Neural progenitor cell (in vitro differentiated cells): Measurements from ENCODE around the gene RPL10. TPM values are rescaled to one million over a fixed set of nuclear protein-coding genes. Genes with fewer than 3 reads are reported as not detected.
"Not testable (repeated sequence)": the region's sequence is repeated elsewhere in the genome, so short reads cannot be mapped to it uniquely, and the experiment has no call there.

Experiments
- DNase-seq: peaks from one replicate; pipeline ENCODE4 v3.0.0-alpha.2; 2016; ENCODE audit warnings: low spot score
- H2AFZ ChIP-seq: fragments of 200-600 bp; sonication (generic); replicated peaks from 2 replicates; pipeline ENCODE4 v1.6.1; 2016; ENCODE audit warnings: antibody characterized with exemption
- H3F3A ChIP-seq: fragments of 200-600 bp; sonication (generic); 2 replicates; pipeline ENCODE4 v1.6.1; 2016; ENCODE audit warnings: antibody characterized with exemption, low read depth
- H3K27ac ChIP-seq: fragments of 200-600 bp; sonication (generic); 2 replicates; pipeline ENCODE4 v1.5.1; 2016; ENCODE audit warnings: mild to moderate bottlenecking
- H3K27me3 ChIP-seq: fragments of 200-600 bp; sonication (generic); 2 replicates; pipeline ENCODE4 v1.6.1; 2016; ENCODE audit warnings: mild to moderate bottlenecking, moderate library complexity
- H3K36me3 ChIP-seq: fragments of 200-600 bp; sonication (generic); 2 replicates; pipeline ENCODE4 v1.5.1; 2016
- H3K4me1 ChIP-seq: fragments of 200-600 bp; sonication (generic); 2 replicates; pipeline ENCODE4 v1.6.1; 2016; ENCODE audit warnings: mixed run types
- H3K4me2 ChIP-seq: fragments of 200-600 bp; sonication (generic); 2 replicates; pipeline ENCODE4 v1.6.1; 2016
- H3K4me3 ChIP-seq: fragments of 200-600 bp; sonication (generic); 2 replicates; pipeline ENCODE4 v1.5.1; 2016
- H3K79me2 ChIP-seq: fragments of 200-600 bp; sonication (generic); 2 replicates; pipeline ENCODE4 v1.6.1; 2016; ENCODE audit warnings: low read depth
- H3K9ac ChIP-seq: fragments of 200-600 bp; sonication (generic); 2 replicates; pipeline ENCODE4 v1.6.1; 2016
- H3K9me3 ChIP-seq: fragments of 200-600 bp; sonication (generic); 2 replicates; pipeline ENCODE4 v1.5.1; 2016; ENCODE audit warnings: low read depth
- H4K20me1 ChIP-seq: fragments of 200-600 bp; sonication (generic); 2 replicates; pipeline ENCODE4 v1.6.1; 2016; ENCODE audit warnings: low read depth
- H3K27ac Mint-ChIP-seq: 3 replicates; pipeline ENCODE4 v1.8.0; 2021; ENCODE audit warnings: mixed read lengths
- H3K27me3 Mint-ChIP-seq: 2 replicates; pipeline ENCODE4 v1.8.0; 2022; ENCODE audit warnings: low read depth, mild to moderate bottlenecking, inconsistent platforms, moderate library complexity, mixed read lengths; ENCODE audit not compliant: insufficient read depth
- H3K36me3 Mint-ChIP-seq: 3 replicates; pipeline ENCODE4 v1.8.0; 2021; ENCODE audit warnings: mixed read lengths
- H3K4me1 Mint-ChIP-seq: 3 replicates; pipeline ENCODE4 v1.8.0; 2021; ENCODE audit warnings: mixed read lengths
- H3K4me3 Mint-ChIP-seq: 3 replicates; pipeline ENCODE4 v1.8.0; 2021; ENCODE audit warnings: mild to moderate bottlenecking, moderate library complexity, mixed read lengths
- H3K9me3 Mint-ChIP-seq: 3 replicates; pipeline ENCODE4 v1.8.0; 2020; ENCODE audit warnings: mixed read lengths
- EZH2phosphoT487 ChIP-seq: fragments of 200-600 bp; sonication (generic); IDR thresholded peaks from 2 replicates; pipeline ENCODE4 v1.6.1; 2017; ENCODE audit warnings: antibody characterized with exemption
- total RNA-seq: library from RNA; depleted of rRNA; stranded (reverse); fragments of >200 nt; gene quantifications from 2 replicates; pipeline ENCODE4 v1.2.3, GENCODE V29; 2015; ENCODE audit warnings: low replicate concordance
- TF ChIP-seq, protein P1 (sequence below): fragments of 200-600 bp; sonication (generic); IDR thresholded peaks from 2 replicates; pipeline ENCODE4 v1.5.1; 2017; ENCODE audit warnings: antibody characterized with exemption, mild to moderate bottlenecking

The RPL10 gene
- total RNA-seq, 1 donor from 2014 or later: 4,507 TPM

DNA sequence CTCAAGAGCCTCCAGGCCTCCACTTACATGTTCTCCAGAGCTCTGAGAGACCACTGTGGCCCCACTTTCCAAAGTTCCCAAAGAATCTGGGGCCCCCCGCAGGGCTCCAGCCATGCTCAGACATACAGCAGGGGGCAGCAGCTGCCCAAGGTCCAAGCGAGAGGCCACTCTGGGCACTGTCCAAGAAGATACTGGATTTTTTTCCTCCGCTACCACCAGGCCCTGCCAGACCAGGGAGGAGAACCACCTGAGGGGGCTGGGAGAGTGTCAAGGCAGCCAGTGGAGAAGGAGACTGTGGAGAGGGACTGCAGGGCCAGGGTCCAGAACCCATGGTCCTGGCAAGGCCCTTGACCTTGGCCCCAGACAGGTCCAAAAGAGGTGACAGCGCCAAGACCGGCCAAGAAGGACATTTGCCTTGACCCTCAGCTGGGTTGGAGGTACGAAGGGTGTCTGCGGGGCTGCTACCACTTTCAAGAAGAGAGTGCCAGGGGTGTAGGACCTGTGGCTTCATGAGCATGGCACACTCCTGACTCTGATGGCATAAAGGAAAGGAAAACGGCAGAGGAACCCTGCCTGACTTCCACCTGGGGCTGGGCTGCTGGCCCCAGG, 13.8 kb upstream of the RPL10 start:
- Mint-ChIP-seq H3K9me3 (peaks cover 14% of the 10 kb centered on the region), H3K4me1 (peaks cover 14% of the 10 kb centered on the region), H3K27ac (no peak overlapping the region), H3K27me3 (peaks cover 3% of the 10 kb centered on the region), H3K36me3 (peaks cover 2% of the 10 kb centered on the region), H3K4me3 (no peak overlapping the region)
- Histone ChIP-seq H3K4me1 (peaks cover 4% of the 10 kb centered on the region), H3K9me3 (no peaks in the 10 kb centered on the region), H3K27ac (no peak overlapping the region), H2AFZ (no peak overlapping the region), H3K9ac (no peak overlapping the region), H3F3A (peaks cover 5% of the 10 kb centered on the region), H3K27me3 (no peaks in the 10 kb centered on the region), H4K20me1 (peaks cover 14% of the 10 kb centered on the region), H3K36me3 (no peaks in the 10 kb centered on the region), H3K4me2 (no peak overlapping the region), H3K79me2 (peaks cover 16% of the 10 kb centered on the region), H3K4me3 (no peak overlapping the region)
- no peak for TF ChIP-seq EZH2phosphoT487
- TF ChIP-seq, protein P1, sequence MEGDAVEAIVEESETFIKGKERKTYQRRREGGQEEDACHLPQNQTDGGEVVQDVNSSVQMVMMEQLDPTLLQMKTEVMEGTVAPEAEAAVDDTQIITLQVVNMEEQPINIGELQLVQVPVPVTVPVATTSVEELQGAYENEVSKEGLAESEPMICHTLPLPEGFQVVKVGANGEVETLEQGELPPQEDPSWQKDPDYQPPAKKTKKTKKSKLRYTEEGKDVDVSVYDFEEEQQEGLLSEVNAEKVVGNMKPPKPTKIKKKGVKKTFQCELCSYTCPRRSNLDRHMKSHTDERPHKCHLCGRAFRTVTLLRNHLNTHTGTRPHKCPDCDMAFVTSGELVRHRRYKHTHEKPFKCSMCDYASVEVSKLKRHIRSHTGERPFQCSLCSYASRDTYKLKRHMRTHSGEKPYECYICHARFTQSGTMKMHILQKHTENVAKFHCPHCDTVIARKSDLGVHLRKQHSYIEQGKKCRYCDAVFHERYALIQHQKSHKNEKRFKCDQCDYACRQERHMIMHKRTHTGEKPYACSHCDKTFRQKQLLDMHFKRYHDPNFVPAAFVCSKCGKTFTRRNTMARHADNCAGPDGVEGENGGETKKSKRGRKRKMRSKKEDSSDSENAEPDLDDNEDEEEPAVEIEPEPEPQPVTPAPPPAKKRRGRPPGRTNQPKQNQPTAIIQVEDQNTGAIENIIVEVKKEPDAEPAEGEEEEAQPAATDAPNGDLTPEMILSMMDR: peak; percentile 30
- peak; percentile 32 for DNase-seq

DNA sequence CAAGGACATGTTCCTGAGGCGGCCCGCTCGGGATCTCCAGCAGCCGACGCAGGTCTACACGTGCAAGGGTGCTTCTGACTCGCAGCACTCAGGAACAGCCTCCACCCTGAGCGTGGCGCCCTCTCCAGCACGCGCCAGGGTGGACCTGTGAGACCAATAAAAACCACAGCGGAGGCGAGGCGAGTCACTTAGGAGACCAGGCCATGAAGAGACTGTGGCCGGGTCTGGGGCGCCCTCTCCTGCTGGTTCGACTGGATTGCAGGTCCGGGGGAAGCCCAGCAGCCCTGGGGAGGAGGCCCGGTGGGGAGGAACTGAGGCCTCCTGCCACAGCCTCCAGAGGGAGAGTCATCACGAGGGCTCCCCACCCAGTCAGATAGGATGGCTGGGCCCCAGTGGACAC, 10.1 kb upstream of the RPL10 start:
- not testable (repeated sequence) for H3K9me3 Mint-ChIP-seq, H3F3A ChIP-seq, H3K9me3 ChIP-seq, H3K27me3 ChIP-seq, H3K27ac ChIP-seq, DNase-seq, H3K27ac Mint-ChIP-seq, H3K27me3 Mint-ChIP-seq, H4K20me1 ChIP-seq, H3K79me2 ChIP-seq, H3K9ac ChIP-seq, H3K36me3 Mint-ChIP-seq, H2AFZ ChIP-seq, H3K36me3 ChIP-seq, H3K4me1 Mint-ChIP-seq, H3K4me3 Mint-ChIP-seq, H3K4me1 ChIP-seq, H3K4me2 ChIP-seq, H3K4me3 ChIP-seq

DNA sequence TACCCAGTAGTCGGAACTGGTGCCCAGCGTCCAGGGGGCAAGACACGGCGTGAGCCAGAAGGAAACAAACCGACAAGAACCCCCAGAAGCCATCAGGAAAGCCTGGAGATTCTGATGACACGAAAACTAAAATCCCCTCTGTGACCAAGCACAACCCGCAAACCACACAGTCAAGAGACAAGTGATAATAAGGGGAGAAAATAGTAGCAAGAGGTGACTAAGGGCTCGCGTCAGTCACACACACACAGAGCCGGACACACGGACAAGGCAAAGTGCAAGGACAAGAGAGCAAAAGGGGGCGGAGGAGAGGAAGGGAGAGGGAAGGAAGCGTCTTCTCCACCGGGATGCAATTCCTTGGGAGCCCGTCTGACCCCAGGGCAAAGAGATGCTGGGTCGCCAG, 9.5 kb upstream of the RPL10 start:
- H3K27me3 Mint-ChIP-seq, H3K4me1 Mint-ChIP-seq, H3K9ac ChIP-seq, H3K27me3 ChIP-seq, H3K4me3 Mint-ChIP-seq, H3K9me3 ChIP-seq, H4K20me1 ChIP-seq, DNase-seq, H3K9me3 Mint-ChIP-seq, H3K4me3 ChIP-seq, H3F3A ChIP-seq, H3K36me3 Mint-ChIP-seq, H3K79me2 ChIP-seq, H3K36me3 ChIP-seq, H3K4me1 ChIP-seq, H3K27ac Mint-ChIP-seq, H2AFZ ChIP-seq, H3K4me2 ChIP-seq, H3K27ac ChIP-seq: not testable (repeated sequence)

DNA sequence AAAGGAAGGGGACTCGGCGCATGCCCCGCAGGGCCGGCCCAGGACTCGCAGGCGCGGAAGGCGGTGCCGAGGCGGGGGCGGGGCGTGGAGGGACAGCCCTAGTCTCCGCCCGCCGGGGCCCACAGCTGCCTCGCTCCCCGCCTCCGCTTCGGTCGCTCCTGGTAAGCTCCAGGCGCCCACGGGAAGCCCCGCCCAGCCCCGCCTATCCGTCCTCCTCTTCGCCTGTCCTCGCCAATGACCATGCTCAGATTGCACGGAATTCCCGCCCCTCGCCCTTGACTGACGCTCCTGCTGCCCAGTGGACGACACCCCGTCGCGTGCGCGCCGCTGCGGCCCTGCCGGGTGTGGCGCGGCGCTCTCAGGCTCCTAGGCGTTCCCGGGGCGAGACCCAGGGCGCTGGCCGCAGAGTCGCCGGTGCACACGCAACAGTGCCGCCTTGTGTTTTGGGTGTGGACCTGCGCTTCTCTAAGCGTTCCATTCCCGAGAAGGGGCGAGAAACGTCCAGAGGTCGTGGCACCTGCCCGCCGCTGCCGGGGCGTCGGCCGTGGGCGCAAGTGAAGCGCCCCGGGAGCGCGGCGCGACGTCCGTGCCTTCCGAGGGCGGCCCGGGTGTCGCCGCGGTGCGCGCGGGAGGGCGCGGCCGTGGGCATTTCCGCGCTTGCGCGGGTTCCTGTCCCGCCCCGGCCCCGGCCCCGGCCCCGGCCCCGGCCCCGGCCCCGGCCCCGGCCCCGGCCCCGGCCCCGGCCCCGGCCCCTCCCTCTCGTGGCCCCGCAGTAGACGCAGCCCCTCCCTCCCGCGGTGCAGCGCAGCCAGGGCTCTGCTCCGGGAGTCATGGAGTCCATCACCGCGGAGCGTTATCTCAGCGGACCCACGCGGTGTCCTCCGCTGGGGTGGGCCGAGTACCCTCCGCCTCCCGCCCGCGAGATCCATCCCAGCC, 8.1 kb upstream of the RPL10 start:
- H3K4me3 ChIP-seq, H3F3A ChIP-seq, H3K27ac ChIP-seq, H3K4me3 Mint-ChIP-seq, H3K36me3 ChIP-seq, H4K20me1 ChIP-seq, H3K27ac Mint-ChIP-seq, H3K9ac ChIP-seq, H3K27me3 Mint-ChIP-seq, H3K9me3 Mint-ChIP-seq, H3K9me3 ChIP-seq, H2AFZ ChIP-seq, H3K4me1 Mint-ChIP-seq, H3K4me2 ChIP-seq, H3K79me2 ChIP-seq, H3K27me3 ChIP-seq, H3K4me1 ChIP-seq, DNase-seq, H3K36me3 Mint-ChIP-seq: not testable (repeated sequence)

DNA sequence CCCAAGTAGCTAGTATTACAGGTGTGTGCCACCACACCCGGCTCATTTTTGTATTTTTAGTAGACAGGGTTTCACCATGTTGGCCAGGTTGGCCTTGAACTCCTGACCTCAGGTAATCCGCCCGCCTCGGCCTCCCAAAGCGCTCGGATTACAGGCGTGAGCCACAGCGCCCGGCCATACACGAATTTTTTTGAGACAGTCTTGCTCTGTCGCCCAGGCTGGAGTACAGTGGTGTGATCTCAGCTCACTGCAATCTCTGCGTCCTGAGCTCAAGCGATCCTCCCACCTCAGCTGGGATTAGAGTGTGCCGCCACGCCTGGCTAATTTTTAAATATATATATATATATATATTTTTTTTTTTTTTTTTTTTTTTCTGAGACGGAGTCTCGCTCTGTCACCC, 1.8 kb upstream of the RPL10 start:
- not testable (repeated sequence) for H3K9ac ChIP-seq, H3K9me3 ChIP-seq, H3K4me3 ChIP-seq, H3K27ac Mint-ChIP-seq, H3K4me3 Mint-ChIP-seq, H3K27me3 ChIP-seq, H3K27ac ChIP-seq, H2AFZ ChIP-seq, DNase-seq, H3K27me3 Mint-ChIP-seq, H3K4me1 ChIP-seq, H3K36me3 ChIP-seq, H3K4me2 ChIP-seq
- H3K9me3 Mint-ChIP-seq: peaks cover 17% of the 10 kb centered on the region
- peaks cover 40% of the 10 kb centered on the region for H3F3A ChIP-seq
- H4K20me1 ChIP-seq: peaks cover 22% of the 10 kb centered on the region
- H3K4me1 Mint-ChIP-seq: peaks cover 13% of the 10 kb centered on the region
- peaks cover 13% of the 10 kb centered on the region for H3K36me3 Mint-ChIP-seq
- peaks cover 20% of the 10 kb centered on the region for H3K79me2 ChIP-seq
